K562 (cell line): Measurements from ENCODE around the gene TMEM207. TPM values are rescaled to one million over a fixed set of nuclear protein-coding genes. Genes with fewer than 3 reads are reported as not detected.

ENCODE experiments used
- ATAC-seq: fragments of 200-7000 bp; cut with Tn5 transposase; 3 replicates; pipeline ENCODE4 v1.9.1; 2020; ENCODE audit warnings: moderate library complexity
- BruUV-seq: library from RNA; stranded (reverse); fragments of 400-500 nt; replicated peaks from 2 replicates; lab custom pipeline; 2021; lab: Mats Ljungman, UMichigan
- CTCF ChIA-PET: fragments of 300-600 bp; formaldehyde crosslinking; extraction: SDS; loops from one replicate; lab custom pipeline; 2021; ENCODE audit warnings: low intra/inter-chr PET ratio; lab: Yijun Ruan, JAX
- POLR2A ChIA-PET: fragments of 300-600, 350-650 bp; sonication (Branson Sonifier 250); formaldehyde crosslinking; extraction: SDS; loops from one replicate; lab custom pipeline; 2021; ENCODE audit warnings: antibody characterized with exemption, inconsistent platforms; lab: Yijun Ruan, JAX
- DNase-seq, 4 experiments: peaks; one replicate each; pipeline versions ENCODE4 v3.0.0 to v3.0.0-alpha.2; 2011 to 2018; ENCODE audit warnings: low spot score in 3 of 4, mixed read lengths in 3 of 4; ENCODE audit errors: extremely low read depth in 1 of 4
- FAIRE-seq: peaks from 2 replicates; lab custom pipeline; 2011; peaks lifted over from hg19 to GRCh38; lab: Jason Lieb, UNC
- H2AFZ ChIP-seq: 2 replicates; pipeline ENCODE4 v1.6.0; 2011; ENCODE audit warnings: low read depth, low read length, control low read depth, inconsistent platforms
- H3K27ac ChIP-seq: fragments of 200-600 bp; 3 replicates; pipeline ENCODE4 v1.8.0; 2011; ENCODE audit warnings: low read depth, mild to moderate bottlenecking, control low read depth, inconsistent platforms, low read length, moderate library complexity, mixed read lengths; ENCODE audit errors: extremely low read depth
- H3K27me3 ChIP-seq, 2 experiments: fragments of 300-600 bp in 1 of 2; 2 replicates in 1 of 2; 3 replicates in 1 of 2; pipeline versions ENCODE4 v1.6.0 to v1.8.0; 2011; ENCODE audit warnings: inconsistent platforms in 2 of 2, low read length in 2 of 2, mild to moderate bottlenecking in 1 of 2, mixed read lengths in 1 of 2, moderate library complexity in 1 of 2; ENCODE audit not compliant: control insufficient read depth in 2 of 2, insufficient read depth in 2 of 2
- H3K36me3 ChIP-seq: fragments of 300-600 bp; 3 replicates; pipeline ENCODE4 v1.8.0; 2011; ENCODE audit warnings: mild to moderate bottlenecking, low read length, inconsistent platforms; ENCODE audit not compliant: control insufficient read depth, insufficient read depth
- H3K4me1 ChIP-seq, 2 experiments: fragments of 200-600 bp in 1 of 2; replicated peaks in 1 of 2; 2 replicates in 1 of 2; 3 replicates in 1 of 2; pipeline versions ENCODE4 v1.5.1 to v1.8.0; 2011; ENCODE audit warnings: inconsistent platforms in 2 of 2, low read length in 2 of 2, mild to moderate bottlenecking in 1 of 2, mixed read lengths in 1 of 2, moderate library complexity in 1 of 2; ENCODE audit not compliant: control insufficient read depth in 2 of 2, insufficient read depth in 2 of 2
- H3K4me2 ChIP-seq: 2 replicates; pipeline ENCODE4 v1.6.1; 2011; ENCODE audit warnings: low read length, control low read depth, inconsistent platforms, mixed read lengths; ENCODE audit not compliant: insufficient read depth
- H3K4me3 ChIP-seq: fragments of 200-600 bp; sonication (generic), shearing (Covaris generic); 2 replicates; pipeline ENCODE4 v1.5.1; 2016; ENCODE audit warnings: control low read depth, inconsistent platforms
- H3K79me2 ChIP-seq: fragments of 200-600 bp; 3 replicates; pipeline ENCODE4 v1.8.0; 2011; ENCODE audit warnings: low read length, inconsistent platforms; ENCODE audit not compliant: control insufficient read depth, insufficient read depth
- H3K9ac ChIP-seq, 2 experiments: 2 replicates each; pipeline versions ENCODE4 v1.6.0 to v1.6.1; 2011; ENCODE audit warnings: low read depth in 2 of 2, low read length in 2 of 2, control low read depth in 1 of 2, inconsistent platforms in 1 of 2, mild to moderate bottlenecking in 1 of 2, mixed read lengths in 1 of 2; ENCODE audit not compliant: insufficient read depth in 1 of 2
- H3K9me1 ChIP-seq: one replicate; pipeline ENCODE4 v1.6.0; 2011; ENCODE audit warnings: inconsistent platforms, mild to moderate bottlenecking, low read length, moderate library complexity; ENCODE audit not compliant: control insufficient read depth, insufficient read depth
- H3K9me3 ChIP-seq: replicated peaks from 2 replicates; pipeline ENCODE4 v1.5.1; 2011; ENCODE audit warnings: low read depth, low read length, inconsistent platforms; ENCODE audit not compliant: control insufficient read depth, insufficient read depth
- H4K20me1 ChIP-seq: replicated peaks from 2 replicates; pipeline ENCODE4 v1.6.1; 2011; ENCODE audit warnings: low read length, inconsistent platforms, mixed read lengths; ENCODE audit not compliant: control insufficient read depth, insufficient read depth
- CXXC5 ChIP-seq: fragments of 250-450 bp; sonication (Bioruptor Pico); IDR thresholded peaks from 2 replicates; pipeline ENCODE4 v1.8.0; 2022; ENCODE audit warnings: inconsistent platforms, mild to moderate bottlenecking, moderate library complexity
- EP400 ChIP-seq: fragments of 450-650 bp; IDR thresholded peaks from 2 replicates; pipeline ENCODE4 v1.6.1; 2017; ENCODE audit warnings: antibody characterized with exemption, mild to moderate bottlenecking, moderate library complexity
- ESRRB ChIP-seq: fragments of 250-450 bp; sonication (Bioruptor Pico); IDR thresholded peaks from 2 replicates; pipeline ENCODE4 v1.5.0; 2020; ENCODE audit warnings: mild to moderate bottlenecking, moderate library complexity, borderline replicate concordance
- GABPB2 ChIP-seq: fragments of 250-450 bp; sonication (Bioruptor Pico); conservative IDR thresholded peaks from 2 replicates; pipeline ENCODE4 v1.5.1; 2021; ENCODE audit warnings: mild to moderate bottlenecking
- IRF2 ChIP-seq: sonication (generic); formaldehyde crosslinking; IDR thresholded peaks from 2 replicates; pipeline ENCODE4 v1.8.1; 2022; ENCODE audit warnings: mild to moderate bottlenecking, missing genetic modification reagents
- NFXL1 ChIP-seq: fragments of 450-650 bp; formaldehyde crosslinking; IDR thresholded peaks from 2 replicates; pipeline ENCODE4 v1.4.0; 2021; ENCODE audit warnings: mild to moderate bottlenecking
- RBM17 ChIP-seq: fragments of 200-400 bp; formaldehyde crosslinking; IDR thresholded peaks from 2 replicates; pipeline ENCODE4 v1.6.1; 2017; ENCODE audit warnings: low read depth, mild to moderate bottlenecking, low read length, borderline replicate concordance
- SUPT5H ChIP-seq: fragments of 450-650 bp; IDR thresholded peaks from 2 replicates; pipeline ENCODE4 v1.6.1; 2016
- TBP ChIP-seq: optimal IDR thresholded peaks from 2 replicates; pipeline ENCODE3; 2011; ENCODE audit warnings: low read depth, low read length, improper control_type of control experiment
- ZNF134 ChIP-seq: fragments of 250-450 bp; sonication (Bioruptor Pico); conservative IDR thresholded peaks from 2 replicates; pipeline ENCODE4 v1.4.0; 2020
- ZNF830 ChIP-seq: fragments of 250-450 bp; sonication (Bioruptor Pico); IDR thresholded peaks from 2 replicates; pipeline ENCODE4 v1.5.0; 2021; ENCODE audit warnings: mild to moderate bottlenecking
- WGBS: fragments of 100-300 bp; shearing (Covaris generic); methylation state at CpG from one replicate; pipeline ENCODE4 v1.1.6; 2016; ENCODE audit warnings: low coverage, mixed read lengths; ENCODE audit not compliant: insufficient coverage; ENCODE audit errors: missing lambda C conversion rate; 5-methylcytosine and 5-hydroxymethylcytosine counted together
- in situ Hi-C: fragments of 300-500 bp; cut with MboI; formaldehyde crosslinking; loops from 4 replicates; pipeline ENCODE4 v1.15.0; 2018; ENCODE audit warnings: inconsistent platforms, mixed read lengths
- intact Hi-C: fragments of 100-400 bp; cut with micrococcal nuclease; formaldehyde crosslinking; loops from 2 replicates; pipeline ENCODE4 v1.14.2; 2022
- polyA plus RNA-seq, 8 experiments: library from polyadenylated mRNA; depleted of rRNA in 4 of 8; stranded (reverse) in 5 of 8; unstranded in 3 of 8; fragments of >200 nt; fragmentation: Nextera tagmentation in 2 of 8; fragmentation: Illumina TruSeq in 1 of 8; extraction: Ambion mirVana in 2 of 8; extraction: Trizol in 1 of 8; gene quantifications; 2 replicates each; pipeline versions ENCODE4 v1.2.1 to v1.2.3, GENCODE V29; 2011 to 2014; ENCODE audit warnings: inconsistent platforms in 1 of 8, missing spikeins in 1 of 8
- total RNA-seq, 7 experiments: library from RNA; depleted of rRNA in 6 of 7; stranded (reverse); fragments of >200 nt in 6 of 7; fragmentation: Illumina TruSeq in 2 of 7; extraction: Trizol in 2 of 7; gene quantifications; 2 replicates each; pipeline versions ENCODE4 v1.2.1 to v1.2.3, GENCODE V29; 2011 to 2021; ENCODE audit warnings: low replicate concordance in 1 of 7
- TF ChIP-seq, protein P1 (sequence below): fragments of 250-450 bp; sonication (Bioruptor Pico); IDR thresholded peaks from 2 replicates; pipeline ENCODE4 v1.5.0; 2020; ENCODE audit warnings: mild to moderate bottlenecking, borderline replicate concordance
- TF ChIP-seq, protein P2 (sequence below): fragments of 250-450 bp; sonication (Bioruptor Pico); IDR thresholded peaks from 2 replicates; pipeline ENCODE4 v1.8.0; 2021; ENCODE audit warnings: borderline replicate concordance, mild to moderate bottlenecking, moderate library complexity; ENCODE audit not compliant: poor library complexity, severe bottlenecking
- TF ChIP-seq, protein P3 (sequence below): fragments of 450-650 bp; IDR thresholded peaks from one replicate; pipeline ENCODE4 v1.6.1; 2018; ENCODE audit warnings: mild to moderate bottlenecking, moderate library complexity; ENCODE audit not compliant: partially characterized antibody
- TF ChIP-seq, protein P4 (sequence below): sonication (generic); formaldehyde crosslinking; IDR thresholded peaks from 2 replicates; pipeline ENCODE4 v1.8.0; 2022; ENCODE audit warnings: mild to moderate bottlenecking, missing genetic modification reagents

Gene TMEM207
- total and polyA plus RNA-seq, 9 of the 15 experiments (the other 6 are each of a cell fraction or from before 2014, with no cell fraction given), result 0.04 to 0.10 (median 0.04) TPM; not detected in 4

DNA sequence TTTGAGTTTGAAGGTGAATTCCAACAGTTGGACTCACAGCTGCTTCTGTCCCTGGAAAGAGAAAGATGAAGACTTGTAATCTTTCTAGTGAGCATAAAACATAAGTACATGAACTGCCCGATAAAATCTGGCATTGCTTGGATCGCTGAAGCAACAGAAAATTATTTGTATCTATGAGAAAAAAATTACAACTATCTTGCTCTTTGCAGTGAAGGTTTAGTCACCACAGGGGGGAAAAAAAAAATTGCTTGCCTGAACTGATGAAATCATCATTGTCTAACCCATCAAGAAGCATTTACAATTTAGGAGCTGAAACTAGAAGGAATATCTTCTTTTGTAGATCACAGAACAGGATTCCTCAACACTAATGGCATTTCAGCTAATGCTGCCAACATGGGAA lies 20.0 kb downstream of the TMEM207 start:
- H3K36me3 ChIP-seq, result no peaks in the 10 kb centered on the region
- H4K20me1 ChIP-seq, result no peaks in the 10 kb centered on the region
- no peaks in the 10 kb centered on the region for H3K4me1 ChIP-seq
- ChIA-PET POLR2A (no interaction called here), CTCF (no interaction called here)
- no peak for DNase-seq
- TF ChIP-seq ZNF830 (CRISPR knock-in tag), result no peak
- no peak for TF ChIP-seq EP400
- no peak for TF ChIP-seq SUPT5H
- TF ChIP-seq, protein P1, sequence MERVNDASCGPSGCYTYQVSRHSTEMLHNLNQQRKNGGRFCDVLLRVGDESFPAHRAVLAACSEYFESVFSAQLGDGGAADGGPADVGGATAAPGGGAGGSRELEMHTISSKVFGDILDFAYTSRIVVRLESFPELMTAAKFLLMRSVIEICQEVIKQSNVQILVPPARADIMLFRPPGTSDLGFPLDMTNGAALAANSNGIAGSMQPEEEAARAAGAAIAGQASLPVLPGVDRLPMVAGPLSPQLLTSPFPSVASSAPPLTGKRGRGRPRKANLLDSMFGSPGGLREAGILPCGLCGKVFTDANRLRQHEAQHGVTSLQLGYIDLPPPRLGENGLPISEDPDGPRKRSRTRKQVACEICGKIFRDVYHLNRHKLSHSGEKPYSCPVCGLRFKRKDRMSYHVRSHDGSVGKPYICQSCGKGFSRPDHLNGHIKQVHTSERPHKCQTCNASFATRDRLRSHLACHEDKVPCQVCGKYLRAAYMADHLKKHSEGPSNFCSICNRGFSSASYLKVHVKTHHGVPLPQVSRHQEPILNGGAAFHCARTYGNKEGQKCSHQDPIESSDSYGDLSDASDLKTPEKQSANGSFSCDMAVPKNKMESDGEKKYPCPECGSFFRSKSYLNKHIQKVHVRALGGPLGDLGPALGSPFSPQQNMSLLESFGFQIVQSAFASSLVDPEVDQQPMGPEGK (CRISPR knock-in tag), result no peak
- TF ChIP-seq, protein P2, sequence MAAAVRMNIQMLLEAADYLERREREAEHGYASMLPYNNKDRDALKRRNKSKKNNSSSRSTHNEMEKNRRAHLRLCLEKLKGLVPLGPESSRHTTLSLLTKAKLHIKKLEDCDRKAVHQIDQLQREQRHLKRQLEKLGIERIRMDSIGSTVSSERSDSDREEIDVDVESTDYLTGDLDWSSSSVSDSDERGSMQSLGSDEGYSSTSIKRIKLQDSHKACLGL (CRISPR knock-in tag), result no peak
- no peak for TF ChIP-seq TBP
- TF ChIP-seq GABPB2 (CRISPR knock-in tag), result no peak
- TF ChIP-seq ESRRB (CRISPR knock-in tag), result no peak
- TF ChIP-seq, protein P3, sequence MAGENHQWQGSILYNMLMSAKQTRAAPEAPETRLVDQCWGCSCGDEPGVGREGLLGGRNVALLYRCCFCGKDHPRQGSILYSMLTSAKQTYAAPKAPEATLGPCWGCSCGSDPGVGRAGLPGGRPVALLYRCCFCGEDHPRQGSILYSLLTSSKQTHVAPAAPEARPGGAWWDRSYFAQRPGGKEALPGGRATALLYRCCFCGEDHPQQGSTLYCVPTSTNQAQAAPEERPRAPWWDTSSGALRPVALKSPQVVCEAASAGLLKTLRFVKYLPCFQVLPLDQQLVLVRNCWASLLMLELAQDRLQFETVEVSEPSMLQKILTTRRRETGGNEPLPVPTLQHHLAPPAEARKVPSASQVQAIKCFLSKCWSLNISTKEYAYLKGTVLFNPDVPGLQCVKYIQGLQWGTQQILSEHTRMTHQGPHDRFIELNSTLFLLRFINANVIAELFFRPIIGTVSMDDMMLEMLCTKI, result no peak
- no peak for TF ChIP-seq ZNF134
- TF ChIP-seq RBM17, result no peak
- no peak for TF ChIP-seq CXXC5 (CRISPR knock-in tag)
- TF ChIP-seq NFXL1, result no peak
- no peak for TF ChIP-seq IRF2 (CRISPR knock-in tag)
- TF ChIP-seq, protein P4, sequence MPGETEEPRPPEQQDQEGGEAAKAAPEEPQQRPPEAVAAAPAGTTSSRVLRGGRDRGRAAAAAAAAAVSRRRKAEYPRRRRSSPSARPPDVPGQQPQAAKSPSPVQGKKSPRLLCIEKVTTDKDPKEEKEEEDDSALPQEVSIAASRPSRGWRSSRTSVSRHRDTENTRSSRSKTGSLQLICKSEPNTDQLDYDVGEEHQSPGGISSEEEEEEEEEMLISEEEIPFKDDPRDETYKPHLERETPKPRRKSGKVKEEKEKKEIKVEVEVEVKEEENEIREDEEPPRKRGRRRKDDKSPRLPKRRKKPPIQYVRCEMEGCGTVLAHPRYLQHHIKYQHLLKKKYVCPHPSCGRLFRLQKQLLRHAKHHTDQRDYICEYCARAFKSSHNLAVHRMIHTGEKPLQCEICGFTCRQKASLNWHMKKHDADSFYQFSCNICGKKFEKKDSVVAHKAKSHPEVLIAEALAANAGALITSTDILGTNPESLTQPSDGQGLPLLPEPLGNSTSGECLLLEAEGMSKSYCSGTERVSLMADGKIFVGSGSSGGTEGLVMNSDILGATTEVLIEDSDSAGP (CRISPR knock-in tag), result no peak
- no peaks in the 10 kb centered on the region for H3K27me3 ChIP-seq
- no peak overlapping the region for H3K4me2 ChIP-seq
- no peak for FAIRE-seq
- 0% methylated on average over 2 of the region's 2 CpGs for WGBS
- BruUV-seq, result no TSS peak
- no peak overlapping the region for H2AFZ ChIP-seq
- no peaks in the 10 kb centered on the region; the same call in 1 of the 2 replicates for H3K9me3 ChIP-seq
- no peak overlapping the region for H3K27ac ChIP-seq
- no peak overlapping the region for H3K4me3 ChIP-seq
- no peak for ATAC-seq
- no peak overlapping the region for H3K9ac ChIP-seq
- H3K9me1 ChIP-seq, result no peaks in the 10 kb centered on the region
- intact Hi-C loops, result no loop called here
- no peaks in the 10 kb centered on the region for H3K79me2 ChIP-seq
- in situ Hi-C loops, result no loop called here
